ENCODE results near the gene BAHCC1. TPM values are rescaled to one million over a fixed set of nuclear protein-coding genes. Genes with fewer than 3 reads are reported as not detected.
A peak's percentile ranks its signal among the peaks of the same experiment; 100 is the strongest.
"Not testable (repeated sequence)": the region's sequence is repeated elsewhere in the genome, so short reads cannot be mapped to it uniquely, and the experiment has no call there.

BAHCC1 gene
- total RNA-seq, 1 experiment from 2014 or later = 11.0 TPM

DNA sequence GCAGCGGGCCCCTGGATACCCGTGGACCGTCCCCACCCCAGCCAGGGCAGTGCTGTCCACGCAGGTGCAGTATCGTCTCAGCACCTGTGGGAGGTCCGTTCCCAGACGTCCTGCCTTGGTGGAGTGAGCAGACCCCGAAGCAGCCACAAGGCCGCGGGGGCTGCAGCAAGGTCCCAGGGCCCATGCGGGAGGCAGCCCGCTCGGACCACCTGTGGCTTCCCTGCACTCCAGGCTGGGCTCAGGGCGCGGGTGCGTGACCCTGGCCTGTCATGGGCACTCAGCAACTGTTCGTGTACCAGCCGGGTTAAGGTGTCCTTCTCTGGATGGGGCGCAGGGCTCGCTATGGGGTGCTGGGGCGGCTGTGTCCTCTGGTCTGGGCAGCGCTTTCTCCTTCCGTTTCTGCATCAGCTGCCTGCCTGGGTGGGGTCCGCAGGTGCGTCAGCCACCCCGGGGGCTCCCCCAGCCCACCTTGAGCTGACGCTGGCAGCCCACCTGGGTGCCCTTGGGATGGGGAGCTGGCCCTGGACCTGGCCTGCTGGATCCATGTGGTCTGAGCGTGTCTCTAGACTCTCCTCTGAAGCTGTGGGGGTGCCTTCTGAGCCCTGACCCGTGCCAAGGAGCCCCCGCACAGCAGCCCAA, 18.4 kb downstream of the BAHCC1 start:
- no peak for DNase-seq (ENCODE audit: low read depth)

DNA sequence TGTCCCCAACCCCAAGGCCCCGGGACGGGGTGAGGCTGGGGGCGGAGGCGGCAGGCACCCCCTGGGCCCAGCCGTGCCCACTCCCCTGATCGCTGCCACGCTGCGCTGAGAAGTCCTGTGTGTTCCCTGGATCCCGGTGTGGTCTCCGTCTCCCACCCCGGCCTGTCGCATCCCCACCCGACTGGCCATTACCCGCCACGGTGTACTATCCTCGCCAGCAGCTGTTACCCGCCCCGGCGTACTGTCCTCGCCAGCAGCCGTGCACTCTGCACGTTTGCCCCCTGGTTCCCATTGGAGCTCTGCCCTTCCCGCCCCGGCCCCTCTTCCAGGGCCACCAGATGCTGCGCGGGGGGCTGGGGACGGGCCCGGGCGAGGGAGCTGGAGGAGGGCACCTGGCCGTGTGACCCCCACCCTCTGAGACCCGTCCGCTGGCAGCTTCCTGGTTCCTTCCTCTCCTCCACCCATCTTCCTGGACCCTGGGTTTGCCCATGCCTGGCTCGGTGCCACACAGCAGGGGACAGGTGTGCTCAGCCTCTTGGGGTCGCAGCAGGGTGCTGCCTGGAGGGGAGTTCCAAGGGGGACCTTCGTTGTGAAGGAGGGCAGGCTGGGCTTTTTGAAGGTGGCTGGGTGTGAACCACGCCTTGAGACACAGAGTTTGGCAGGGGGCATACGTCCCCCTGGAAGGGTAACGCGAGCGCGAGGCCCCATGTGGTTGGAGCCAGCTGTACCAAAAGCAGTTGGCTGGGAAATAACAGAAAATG, 19.7 kb downstream of the BAHCC1 start:
- no peak for DNase-seq (ENCODE audit: low read depth)

DNA sequence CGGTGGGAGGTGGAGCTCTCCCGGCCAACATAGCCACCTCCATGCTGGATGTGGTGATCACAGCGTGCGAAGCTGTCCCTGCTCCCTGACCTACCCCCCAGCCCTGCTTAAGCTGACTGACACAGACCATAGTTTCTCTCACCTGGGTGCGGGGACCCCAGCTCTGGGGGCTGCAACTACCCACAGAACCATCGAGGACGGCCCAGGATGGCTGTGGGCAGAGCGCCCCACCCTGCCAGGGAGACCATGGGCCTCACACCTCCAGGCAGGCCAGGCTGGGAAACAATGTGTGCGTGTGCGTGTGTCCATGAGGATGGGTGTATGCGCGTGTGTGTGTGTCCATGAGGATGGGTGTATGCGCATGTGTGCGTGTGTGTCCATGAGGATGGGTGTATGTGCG, 20.4 kb downstream of the BAHCC1 start:
- DNase-seq (ENCODE audit: low read depth) = no peak

DNA sequence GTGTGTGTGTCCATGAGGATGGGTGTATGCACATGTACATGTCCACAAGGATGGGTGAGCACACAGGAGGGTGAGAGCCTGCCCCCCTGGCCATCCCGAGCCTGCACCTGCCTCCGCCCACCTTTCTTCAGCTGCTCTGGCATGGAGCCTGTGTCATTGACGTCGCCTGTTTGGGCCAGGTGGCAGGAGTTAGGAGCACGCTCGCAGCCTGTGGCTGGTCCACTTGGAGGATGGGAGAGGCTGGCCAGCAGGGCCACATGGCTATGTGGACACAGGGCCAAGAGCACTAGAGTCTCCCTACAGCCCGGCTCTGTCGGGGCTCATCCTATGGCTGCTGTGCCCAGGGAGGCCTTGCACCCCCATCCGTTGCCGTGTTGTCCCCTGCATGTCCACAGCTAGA, 21.4 kb downstream of the BAHCC1 start:
- no peak for DNase-seq (ENCODE audit: low read depth)

DNA sequence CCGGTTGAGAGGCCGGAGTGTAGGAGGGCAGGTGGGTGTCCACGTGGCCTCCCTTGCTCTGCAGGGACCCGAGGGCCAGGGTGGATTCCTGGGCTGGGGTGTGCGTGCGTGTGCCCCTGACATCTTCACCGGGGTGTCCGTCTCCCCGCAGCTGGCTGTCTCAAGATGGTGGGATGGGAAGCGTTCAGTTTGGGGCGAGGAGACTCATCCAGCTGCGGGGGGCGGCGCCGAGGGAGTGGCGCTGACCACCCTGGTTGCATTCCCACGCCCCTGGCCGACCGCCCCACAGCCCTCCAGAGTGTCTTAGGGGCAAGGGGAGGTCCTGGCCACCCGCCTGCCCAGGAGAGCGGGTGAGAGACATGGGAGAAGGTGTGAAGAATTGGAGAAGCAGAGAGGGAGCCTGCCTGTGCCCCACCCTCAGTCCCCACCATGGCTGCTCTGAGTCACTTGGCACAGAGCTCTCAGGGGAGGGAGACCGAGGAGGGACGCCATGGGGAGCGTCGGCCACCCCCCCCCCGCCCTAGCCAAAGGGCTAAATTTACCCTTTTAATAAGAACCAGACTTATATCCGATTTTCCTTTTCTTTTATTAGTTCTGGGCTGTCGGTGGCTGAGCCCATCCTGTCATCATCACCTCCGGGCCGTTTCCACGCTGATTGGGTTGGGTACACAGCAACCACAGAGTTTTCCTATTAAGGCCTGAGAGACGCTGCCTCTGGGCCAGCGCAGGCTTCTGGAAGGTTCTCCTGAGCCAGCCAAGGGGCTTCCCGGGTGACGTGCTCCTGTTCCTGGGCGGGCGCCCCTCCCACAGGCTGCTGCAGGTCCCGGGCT, 22.0 kb downstream of the BAHCC1 start:
- peak; percentile 76 for DNase-seq (ENCODE audit: low read depth)

DNA sequence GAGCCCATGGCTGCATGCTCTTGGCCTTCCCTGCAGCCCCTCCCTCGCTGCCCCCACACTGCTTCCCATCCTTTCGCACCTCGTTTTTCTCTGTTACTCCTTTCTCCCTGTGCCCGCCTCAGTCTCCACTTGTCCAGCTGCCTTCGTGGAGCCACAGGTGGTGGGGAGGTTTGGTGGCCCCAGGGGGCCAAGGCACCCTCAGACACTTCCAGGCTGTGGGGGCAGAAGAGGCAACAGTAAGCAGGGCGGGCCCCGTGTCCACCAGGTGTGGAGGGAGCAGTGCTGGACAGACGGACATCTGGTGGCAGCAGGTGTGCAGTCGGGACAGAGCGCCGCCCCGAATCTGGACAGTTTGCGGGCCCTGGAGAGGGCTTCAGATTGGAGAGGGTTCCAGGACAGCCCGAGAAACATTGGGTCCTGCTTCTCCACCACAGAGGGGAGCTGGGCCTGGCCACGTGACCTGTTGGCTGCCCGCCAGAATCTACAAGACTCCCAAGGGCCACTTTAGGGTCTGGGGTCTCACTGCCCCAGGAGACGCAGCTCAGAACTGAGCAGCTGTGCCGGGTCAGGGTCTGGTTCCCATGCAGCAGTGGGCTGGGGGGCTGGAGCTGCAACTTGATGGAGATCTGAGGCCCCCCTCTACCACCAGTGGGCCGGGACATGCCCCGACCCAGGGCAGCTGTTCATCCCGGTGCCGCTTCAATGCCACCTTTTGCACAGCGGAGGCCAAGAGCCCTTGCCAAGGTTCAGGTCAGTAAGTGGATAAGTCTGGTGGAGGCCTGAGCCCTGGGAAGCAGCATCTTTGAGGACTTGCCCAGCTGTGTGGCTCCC, 22.8 kb downstream of the BAHCC1 start:
- DNase-seq (ENCODE audit: low read depth) = no peak

DNA sequence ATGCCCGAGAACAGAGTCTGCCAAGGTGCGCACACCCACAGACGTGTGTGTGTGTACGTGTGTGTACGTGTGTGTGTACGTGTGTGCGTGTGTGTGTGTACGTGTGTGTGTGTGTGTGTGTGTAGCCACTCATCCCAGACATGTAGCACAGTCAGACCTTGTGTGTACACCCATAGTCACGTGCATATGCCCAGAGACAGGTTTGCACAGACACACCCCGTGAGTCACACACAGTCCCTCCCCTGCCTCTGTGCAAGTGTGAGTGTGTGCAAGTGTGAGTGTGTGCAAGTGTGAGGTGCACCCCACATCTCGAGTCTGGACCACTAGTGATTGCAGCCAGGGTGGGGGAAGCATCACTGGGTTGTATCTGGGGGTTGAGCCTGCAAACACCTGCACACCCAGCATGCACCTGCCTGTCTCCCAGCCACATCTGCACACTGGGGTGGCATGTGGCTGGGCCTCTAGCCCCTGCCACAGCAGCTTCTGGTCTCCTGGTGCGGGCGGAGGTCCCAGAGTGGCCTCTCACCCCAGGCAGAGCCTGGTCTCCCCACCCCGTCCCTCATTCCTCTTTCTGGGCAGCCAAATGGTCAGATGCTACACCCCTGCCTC, 23.6 kb downstream of the BAHCC1 start:
- DNase-seq (ENCODE audit: low read depth) = peak; percentile 55

DNA sequence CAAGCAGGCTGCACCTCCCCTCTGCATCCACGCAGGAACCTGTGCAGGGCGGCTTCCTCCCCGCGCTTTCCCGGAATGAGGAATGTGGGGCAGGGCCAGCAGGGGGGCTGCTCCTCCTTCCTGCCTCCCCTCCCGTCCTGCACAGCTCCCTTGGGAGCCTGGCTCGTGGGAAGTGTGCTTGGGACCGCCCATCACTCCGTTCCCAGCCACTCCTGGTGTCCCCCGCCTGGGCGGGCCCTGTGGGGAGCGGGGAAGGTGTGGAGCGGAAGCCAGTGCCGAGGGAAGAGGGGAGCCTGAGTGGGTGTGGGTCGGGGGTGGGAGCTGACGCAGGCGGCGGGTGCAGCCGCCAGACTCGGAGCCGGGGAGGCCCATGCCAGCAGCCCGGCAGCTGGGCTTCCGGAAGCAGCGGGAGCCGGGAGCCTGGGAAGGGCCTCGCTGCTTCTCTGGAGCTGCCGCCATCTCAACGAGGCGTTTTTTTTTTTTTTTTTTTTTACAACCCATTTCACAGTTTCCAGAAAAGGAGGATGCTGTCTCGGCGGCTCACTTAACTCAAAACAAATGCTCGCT, 24.1 kb downstream of the BAHCC1 start:
- peak; percentile 99 for DNase-seq (ENCODE audit: low read depth)

DNA sequence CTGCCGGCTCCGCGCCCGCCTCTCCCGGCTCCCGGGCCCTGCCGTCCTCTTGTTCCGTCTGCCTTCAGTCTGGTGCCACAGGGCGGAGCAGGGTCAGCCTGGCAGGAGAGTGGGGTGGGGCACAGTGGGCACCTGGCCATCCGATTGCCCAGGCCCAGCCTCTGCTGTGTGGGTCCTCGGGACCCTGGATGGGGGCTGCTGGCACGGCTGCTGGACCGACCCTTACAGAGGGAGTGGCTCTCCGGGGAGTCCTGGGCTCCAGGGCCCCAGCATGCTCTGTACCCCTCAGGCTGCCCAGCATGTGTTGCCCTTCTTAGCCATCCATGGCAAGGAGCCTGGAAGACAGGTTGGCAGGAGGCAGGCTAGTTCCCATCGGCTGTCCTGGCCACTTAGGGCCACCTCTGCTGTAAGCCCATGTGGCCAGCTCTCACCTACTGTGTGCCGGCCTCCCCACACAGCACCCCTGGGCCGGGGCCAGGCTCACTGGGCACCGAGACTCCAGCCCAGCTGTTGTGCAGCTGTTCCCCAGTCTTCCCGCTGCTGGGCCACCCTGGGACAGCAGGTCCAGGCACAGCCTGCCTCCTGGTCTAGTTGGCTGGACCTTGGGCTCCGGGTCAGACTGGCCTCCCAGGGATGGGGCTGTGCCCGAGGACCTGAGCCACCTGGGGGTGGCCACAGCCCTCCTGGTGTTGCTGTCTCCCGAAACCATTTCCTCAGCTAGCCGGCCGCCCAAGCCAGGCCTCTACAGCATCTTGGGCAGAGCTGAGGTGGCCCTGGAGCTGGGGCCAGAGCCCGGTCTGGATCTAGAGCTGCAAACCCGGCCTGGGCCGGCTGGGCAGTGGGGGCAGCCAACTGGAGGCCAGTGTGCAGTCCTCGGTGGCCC, 24.9 kb downstream of the BAHCC1 start:
- peak; percentile 57 for DNase-seq (ENCODE audit: low read depth)

DNA sequence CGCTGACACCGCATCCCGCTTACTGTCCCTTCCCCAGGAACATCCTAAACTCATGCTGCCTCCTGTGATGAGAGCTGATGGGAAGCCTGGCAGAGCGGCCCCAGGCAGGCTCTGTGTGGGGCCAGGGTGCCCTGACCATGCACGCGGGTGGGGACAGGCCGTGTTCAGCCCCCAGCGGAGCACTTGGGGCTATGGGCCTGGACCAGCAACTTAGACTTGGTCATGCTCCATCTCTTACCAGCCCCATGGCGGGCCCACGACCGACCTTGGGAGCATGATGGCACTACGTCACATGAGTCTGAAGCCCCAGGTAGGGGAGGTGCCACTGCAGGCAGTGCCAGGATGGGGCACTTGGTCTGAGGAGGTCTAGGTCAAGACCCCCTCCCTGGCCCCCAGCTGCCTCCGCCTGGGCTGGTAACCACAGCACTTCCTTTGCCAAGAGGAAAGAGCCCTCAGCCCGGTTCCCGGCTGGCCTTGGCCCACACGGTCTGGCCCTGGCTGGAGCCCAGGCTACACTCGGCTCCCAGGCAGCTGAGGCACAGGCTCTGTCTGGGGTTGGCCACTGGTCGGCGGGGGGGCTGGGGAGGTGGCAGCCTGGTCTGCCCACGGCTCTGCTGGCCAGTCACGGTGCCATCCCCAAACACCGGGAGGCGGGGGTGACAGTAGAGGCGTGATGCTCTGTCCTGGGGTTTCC, 25.7 kb downstream of the BAHCC1 start:
- DNase-seq (ENCODE audit: low read depth) = peak; percentile 62

DNA sequence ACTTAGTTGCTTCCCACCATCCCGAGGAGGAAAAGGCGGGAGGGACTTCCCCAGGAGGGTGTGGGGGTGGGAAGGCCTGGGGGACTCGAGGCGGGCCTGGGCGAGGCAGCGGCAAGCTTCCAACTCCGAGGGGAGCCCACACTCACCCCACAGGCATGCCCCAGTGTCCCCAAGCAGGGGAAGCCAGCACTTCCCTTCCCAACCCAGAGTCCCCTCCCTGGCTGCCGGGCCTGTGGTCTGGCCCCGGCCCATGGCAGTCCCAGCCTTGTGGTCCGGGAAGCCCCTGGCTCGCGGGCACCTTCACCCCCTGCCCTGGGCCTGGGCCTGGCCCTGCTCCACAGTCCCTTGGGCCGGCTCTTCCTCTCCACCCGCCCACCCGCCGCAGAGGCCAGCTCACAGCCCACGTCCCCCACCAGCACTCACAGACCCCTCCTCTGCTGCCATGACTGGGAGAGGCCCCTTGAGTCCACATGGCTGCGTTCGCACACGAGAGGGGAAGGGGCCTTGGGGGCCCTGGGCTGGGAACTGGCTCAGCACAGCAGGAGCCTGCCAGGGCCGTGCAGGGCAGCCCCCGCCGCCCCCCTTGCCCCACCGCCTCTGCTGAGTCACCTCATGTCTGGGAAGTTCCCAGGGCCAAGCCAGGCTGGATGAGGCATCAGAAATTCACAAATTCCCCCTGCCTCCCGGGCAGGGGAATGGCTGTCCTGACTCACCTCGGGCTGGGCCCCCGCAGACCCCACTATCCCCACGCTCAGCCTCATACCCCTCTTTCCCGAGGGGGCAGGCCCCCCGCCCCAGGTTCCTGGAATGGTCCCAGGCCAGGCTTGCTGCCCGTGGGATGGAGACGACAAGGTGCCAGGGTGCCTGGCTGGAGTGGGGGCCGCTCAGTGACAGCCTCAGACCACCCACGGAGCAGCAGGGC, 27.8 kb downstream of the BAHCC1 start:
- DNase-seq (ENCODE audit: low read depth) = peak; percentile 99

DNA sequence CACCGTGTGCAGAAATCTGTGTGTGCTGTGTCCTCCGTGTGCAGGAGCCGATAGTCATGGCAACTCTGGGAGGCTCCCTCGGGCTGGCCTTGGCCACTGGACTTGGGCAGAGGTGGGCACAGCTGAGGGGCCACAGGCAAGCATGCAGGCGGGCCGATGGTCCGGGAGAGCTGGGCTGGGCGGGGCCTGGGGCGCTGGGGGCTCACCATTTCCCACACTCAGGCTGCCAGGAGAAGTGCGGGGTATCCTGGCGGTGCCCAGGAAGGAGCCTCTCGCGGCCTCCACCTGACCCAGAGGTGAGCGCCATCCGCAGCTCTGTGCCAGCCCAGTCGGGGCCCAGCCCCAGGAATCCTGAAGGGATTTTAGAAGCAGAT, 28.4 kb downstream of the BAHCC1 start:
- peak; percentile 70 for DNase-seq (ENCODE audit: low read depth)

DNA sequence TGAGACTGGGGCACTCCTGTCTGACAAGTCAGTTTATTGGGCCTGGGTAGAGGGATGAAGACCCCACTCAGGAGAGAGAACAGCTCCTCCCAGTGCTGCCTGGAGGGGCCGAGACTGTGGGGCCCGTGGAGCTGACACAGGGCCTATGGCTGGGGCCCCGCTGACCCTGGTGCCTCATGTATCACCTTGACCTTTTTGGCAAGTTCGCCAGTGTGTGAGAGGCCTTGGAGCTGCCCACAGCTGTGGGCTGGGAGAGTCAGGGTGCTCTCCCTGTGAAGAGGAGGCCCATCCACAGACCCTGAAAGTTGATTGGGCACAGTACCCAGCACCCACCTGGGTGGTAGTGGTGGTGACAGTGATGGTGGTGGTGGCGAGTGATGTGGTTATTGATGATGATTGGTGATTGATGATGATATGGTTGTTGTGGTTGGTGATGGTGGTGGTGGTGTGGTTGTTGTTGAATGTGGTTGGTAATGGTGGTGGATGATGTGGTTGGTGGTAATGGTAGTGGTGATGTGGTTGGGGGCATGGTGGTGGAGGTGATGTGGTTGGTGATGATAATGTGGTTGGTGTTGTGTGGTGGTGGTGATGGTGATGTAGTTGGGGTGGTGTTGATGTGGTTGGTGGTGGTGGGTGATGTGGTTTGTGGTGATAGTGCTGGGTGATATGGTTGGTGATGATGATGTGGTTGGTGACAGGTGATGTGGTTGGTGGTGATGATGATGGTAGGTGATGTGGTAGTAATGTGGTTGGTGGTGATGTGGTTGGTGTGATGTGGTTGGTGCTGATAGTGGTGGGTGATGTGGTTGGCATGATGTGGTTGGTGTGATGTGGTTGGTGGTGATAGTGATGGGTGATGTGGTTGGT, 29.1 kb downstream of the BAHCC1 start:
- DNase-seq (ENCODE audit: low read depth) = no peak

DNA sequence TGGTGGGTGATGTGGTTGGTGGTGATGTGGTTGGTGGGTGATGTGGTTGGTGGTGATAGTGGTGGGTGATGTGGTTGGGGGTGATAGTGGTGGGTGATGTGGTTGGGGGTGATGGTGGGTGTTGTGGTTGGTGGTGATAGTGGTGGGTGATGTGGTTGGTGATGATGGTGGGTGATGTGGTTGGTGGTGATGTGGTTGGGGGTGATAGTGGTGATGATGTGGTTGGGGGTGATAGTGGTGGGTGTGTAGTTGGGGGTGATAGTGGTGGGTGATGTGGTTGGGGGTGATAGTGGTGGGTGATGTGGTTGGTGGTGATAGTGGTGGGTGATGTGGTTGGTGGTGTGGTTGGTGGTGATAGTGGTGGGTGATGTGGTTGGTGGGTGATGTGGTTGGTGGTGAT, 29.8 kb downstream of the BAHCC1 start:
- not testable (repeated sequence) for DNase-seq (ENCODE audit: low read depth)

DNA sequence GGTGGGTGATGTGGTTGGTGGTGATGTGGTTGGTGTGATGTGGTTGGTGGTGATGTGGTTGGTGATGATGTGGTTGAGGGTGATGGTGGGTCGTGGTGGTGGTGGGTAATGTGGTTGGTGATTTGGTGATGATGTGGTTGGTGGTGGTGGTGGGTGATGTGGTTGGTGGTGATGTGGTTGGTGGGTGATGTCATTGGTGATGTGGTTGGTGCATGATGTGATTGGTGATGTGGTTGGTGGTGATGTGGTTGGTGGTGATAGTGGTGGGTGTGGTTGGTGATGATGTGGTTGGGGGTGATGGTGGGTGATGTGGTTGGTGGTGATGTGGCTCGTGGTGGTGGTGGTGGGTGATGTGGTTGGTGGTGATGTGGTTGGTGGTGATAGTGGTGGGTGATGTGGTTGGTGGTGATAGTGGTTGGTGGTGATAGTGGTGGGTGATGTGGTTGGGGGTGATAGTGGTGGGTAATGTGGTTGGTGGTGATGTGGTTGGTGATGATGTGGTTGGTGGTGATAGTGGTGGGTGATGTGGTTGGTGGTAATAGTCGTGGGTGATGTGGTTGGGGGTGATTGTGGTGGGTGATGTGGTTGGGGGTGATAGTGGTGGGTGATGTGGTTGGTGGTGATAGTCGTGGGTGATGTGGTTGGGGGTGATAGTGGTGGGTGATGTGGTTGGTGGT, 30.6 kb downstream of the BAHCC1 start:
- not testable (repeated sequence) for DNase-seq (ENCODE audit: low read depth)

DNA sequence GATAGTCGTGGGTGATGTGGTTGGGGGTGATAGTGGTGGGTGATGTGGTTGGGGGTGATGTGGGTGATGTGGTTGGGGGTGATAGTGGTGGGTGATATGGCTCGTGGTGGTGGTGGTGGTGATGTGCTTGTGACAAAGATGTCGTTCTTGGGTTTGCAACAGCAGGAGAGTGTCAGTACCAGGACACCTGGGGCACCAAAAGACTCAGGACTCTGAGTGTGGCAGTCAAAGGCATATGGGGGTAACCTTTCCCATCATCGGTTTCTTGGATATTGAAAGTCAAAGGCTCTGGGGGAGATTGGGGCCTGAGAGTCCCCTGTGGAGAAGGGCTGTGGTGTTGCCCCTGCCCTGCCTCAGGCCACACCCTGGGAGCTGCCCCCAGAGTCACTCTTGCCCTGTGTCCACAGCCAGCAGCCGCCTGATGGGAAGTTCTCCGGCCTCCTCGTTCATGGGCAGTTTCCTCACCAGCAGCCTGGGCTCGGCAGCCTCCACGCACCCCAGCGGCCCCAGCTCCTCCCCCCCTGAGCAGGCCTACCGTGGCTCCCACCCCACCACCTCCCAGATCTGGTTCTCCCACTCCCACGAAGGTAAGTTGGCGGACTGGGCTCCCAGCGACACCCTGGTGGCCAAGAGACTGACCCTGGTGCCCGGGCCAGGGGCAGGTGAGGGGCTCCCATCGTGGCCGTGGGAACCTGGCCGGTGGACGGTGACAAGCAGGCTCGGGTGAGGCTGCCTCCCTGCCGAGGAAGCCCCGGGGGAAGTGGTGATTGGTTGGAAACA, 31.3 kb downstream of the BAHCC1 start:
- no peak for DNase-seq (ENCODE audit: low read depth)

Measured in Daoy (cell line).